Endothelial cell of hepatic sinusoid (primary cell): ENCODE measurements around the gene BOK.
"Not testable (repeated sequence)": the region's sequence is repeated elsewhere in the genome, so short reads cannot be mapped to it uniquely, and the experiment has no call there.

Source experiments
- in situ Hi-C: cut with HindIII; loops from 2 replicates; pipeline ENCODE4 v1.10.0; 2017; ENCODE audit warnings: low sequenced_read_pairs

The BOK gene

GRCh38 chr2:241558532-241559322 lies at the start of gene BOK:
Gene BOK (plus strand): TSS chr2:241558745. CDS start chr2:241559484, 739 bp downstream.
- in situ Hi-C loops = loop anchor here (5.0 kb wide), 1 partner anchor 46 kb away; no protein-coding TSS in a partner anchor

- in situ Hi-C loops = no loop called here
Measured at GRCh38 chr2:241509155-241509784, 49.3 kb upstream of the BOK start.

GRCh38 chr2:241511091-241511741 lies 47.3 kb upstream of the BOK start:
- in situ Hi-C loops = loop anchor here (5.0 kb wide), 2 partner anchors 46 to 54 kb away; partner anchors contain the start of gene BOK

GRCh38 chr2:241514553-241514952 lies 44.0 kb upstream of the BOK start:
- in situ Hi-C loops = loop anchor here (5.0 kb wide), 2 partner anchors 43 to 57 kb away; partner anchors contain the start of gene BOK

GRCh38 chr2:241514986-241515737 lies 43.4 kb upstream of the BOK start:
- in situ Hi-C loops = loop anchor here (5.0 kb wide), 2 partner anchors 42 to 58 kb away; partner anchors contain the start of gene BOK

GRCh38 chr2:241516520-241516965 lies 42.0 kb upstream of the BOK start:
- in situ Hi-C loops = no loop called here

- in situ Hi-C loops = no loop called here
Measured at GRCh38 chr2:241517297-241517696, 41.2 kb upstream of the BOK start.

GRCh38 chr2:241519669-241520068 lies 38.9 kb upstream of the BOK start:
- in situ Hi-C loops = no loop called here

- in situ Hi-C loops = no loop called here
Measured at GRCh38 chr2:241522477-241522876, 36.1 kb upstream of the BOK start.

- in situ Hi-C loops = not testable (repeated sequence)
Measured at GRCh38 chr2:241525818-241526780, 32.4 kb upstream of the BOK start.

GRCh38 chr2:241530571-241530970 lies 28.0 kb upstream of the BOK start:
- in situ Hi-C loops = no loop called here

- in situ Hi-C loops = no loop called here
Measured at GRCh38 chr2:241531161-241531722, 27.3 kb upstream of the BOK start.

GRCh38 chr2:241532168-241532567 lies 26.4 kb upstream of the BOK start:
- in situ Hi-C loops = no loop called here

- in situ Hi-C loops = no loop called here
Measured at GRCh38 chr2:241532733-241533601, 25.6 kb upstream of the BOK start.

GRCh38 chr2:241534293-241534692 lies 24.3 kb upstream of the BOK start:
- in situ Hi-C loops = no loop called here

- in situ Hi-C loops = no loop called here
Measured at GRCh38 chr2:241534701-241535375, 23.7 kb upstream of the BOK start.

GRCh38 chr2:241535871-241536655 lies 22.5 kb upstream of the BOK start:
- in situ Hi-C loops = no loop called here
